H1 (cell line): ENCODE data around the gene SNTG2. TPM values are rescaled to one million over a fixed set of nuclear protein-coding genes. Genes with fewer than 3 reads are reported as not detected.

Experiments used
- ASH2L ChIP-seq: fragments of 200-600, 300-600 bp; sonication (generic); IDR thresholded peaks from one replicate; pipeline ENCODE4 v1.7.1; 2017; ENCODE audit warnings: low read length
- CHD1 ChIP-seq: IDR thresholded peaks from 2 replicates; pipeline ENCODE4 v1.6.1; 2012; ENCODE audit warnings: low read depth, low read length, improper control_type of control experiment
- CHD7 ChIP-seq: fragments of 300-600 bp; sonication (generic); IDR thresholded peaks from 2 replicates; pipeline ENCODE4 v1.7.1; 2012; ENCODE audit warnings: low read length, moderate library complexity, mild to moderate bottlenecking, inconsistent platforms; ENCODE audit not compliant: insufficient replicate concordance
- CREB1 ChIP-seq: IDR thresholded peaks from 2 replicates; pipeline ENCODE4 v1.6.1; 2012; ENCODE audit warnings: inconsistent platforms
- USF2 ChIP-seq: IDR thresholded peaks from 2 replicates; pipeline ENCODE4 v1.6.1; 2011; ENCODE audit warnings: low read length, improper control_type of control experiment
- polyA plus RNA-seq, 7 experiments: library from polyadenylated mRNA; depleted of rRNA in 3 of 7; stranded (reverse) in 5 of 7; unstranded in 2 of 7; fragments of >200 nt in 5 of 7; fragments of 200-250 nt in 2 of 7; gene quantifications; 1 replicate in 5 of 7; 2 replicates in 1 of 7; 4 replicates in 1 of 7; pipeline versions ENCODE4 v1.2.1 to v1.2.3, GENCODE V29; 2011 to 2013; ENCODE audit warnings: missing spikeins in 2 of 7, mixed read lengths in 2 of 7
- total RNA-seq: library from RNA; stranded (reverse); fragmentation: NEBNext Ultra II Directional; extraction: Animal tissue kit (Norgen Biotek cat#: 25700); gene quantifications from 2 replicates; pipeline ENCODE4 v1.2.1, GENCODE V29; 2021

Gene SNTG2
- total and polyA plus RNA-seq, 2 of the 8 experiments (the other 6 are each of a cell fraction or from before 2014, with no cell fraction given) = 6.6 to 18.1 TPM

GRCh38 chr2:1026141-1026540 lies 75.5 kb downstream of the SNTG2 start (continued):
- TF ChIP-seq CHD7 (no peak), CREB1 (no peak), ASH2L (no peak), USF2 (no peak), CHD1 (no peak)
- TF ChIP-seq, all 59 proteins: peak for 0
